Spleen (tissue), 11 donors: Measurements from ENCODE around the gene BOLA1. TPM values are rescaled to one million over a fixed set of nuclear protein-coding genes. Genes with fewer than 3 reads are reported as not detected.

Experiments used
- DNase-seq: peaks from one replicate; pipeline ENCODE4 v3.0.0-alpha.2; 2020
- H3K27ac ChIP-seq, 8 donors: fragments of 200-600 bp; sonication (generic) in 7 of 8; 1 replicate in 4 of 8; 2 replicates in 4 of 8; pipeline versions ENCODE4 v1.5.0 to v1.8.0; 2016 to 2021; ENCODE audit warnings: inconsistent platforms in 4 of 8, mild to moderate bottlenecking in 4 of 8, moderate library complexity in 1 of 8
- H3K27me3 ChIP-seq, 7 donors: fragments of 200-600 bp; sonication (generic) in 6 of 7; replicated peaks in 1 of 7; 1 replicate in 4 of 7; 2 replicates in 3 of 7; pipeline versions ENCODE4 v1.5.0 to v1.8.0; 2016 to 2021; ENCODE audit warnings: inconsistent platforms in 3 of 7, mild to moderate bottlenecking in 1 of 7
- H3K36me3 ChIP-seq, 6 donors: fragments of 200-600 bp; sonication (generic) in 5 of 6; 1 replicate in 4 of 6; 2 replicates in 2 of 6; pipeline versions ENCODE4 v1.5.0 to v1.8.0; 2016 to 2021; ENCODE audit warnings: inconsistent platforms in 2 of 6
- H3K4me1 ChIP-seq, 6 donors: fragments of 200-600 bp; sonication (generic) in 5 of 6; 1 replicate in 3 of 6; 2 replicates in 3 of 6; pipeline versions ENCODE4 v1.5.0 to v1.8.0; 2016 to 2021; ENCODE audit warnings: inconsistent platforms in 3 of 6
- H3K4me3 ChIP-seq, 8 donors: fragments of 200-600 bp; sonication (generic) in 7 of 8; 1 replicate in 4 of 8; 2 replicates in 4 of 8; pipeline versions ENCODE4 v1.5.0 to v1.8.0; 2016 to 2021; ENCODE audit warnings: inconsistent platforms in 4 of 8, mild to moderate bottlenecking in 4 of 8, moderate library complexity in 2 of 8
- H3K9me3 ChIP-seq, 8 donors: fragments of 200-600 bp; sonication (generic) in 7 of 8; 1 replicate in 4 of 8; 2 replicates in 4 of 8; pipeline versions ENCODE4 v1.5.0 to v1.8.0; 2016 to 2021; ENCODE audit warnings: inconsistent platforms in 4 of 8
- POLR2A ChIP-seq, 3 donors: fragments of 450-650 bp; IDR thresholded peaks; one replicate each; pipeline ENCODE4 v1.5.1; 2017; ENCODE audit warnings: antibody characterized with exemption in 3 of 3, mild to moderate bottlenecking in 1 of 3
- POLR2AphosphoS5 ChIP-seq, 3 donors: sonication (generic); formaldehyde crosslinking; IDR thresholded peaks; one replicate each; pipeline ENCODE4 v1.5.1; 2017; ENCODE audit warnings: antibody characterized with exemption in 3 of 3
- WGBS, 5 donors: extraction: QIAGEN DNeasy Blood & Tissue Kit in 3 of 5; methylation state at CpG; one replicate each; pipeline versions ENCODE4 v1.1.5 to v1.1.7; 2013 to 2018; 5-methylcytosine and 5-hydroxymethylcytosine counted together
- intact Hi-C: fragments of 100-400 bp; cut with DNase I; formaldehyde crosslinking; loops from one replicate; pipeline ENCODE4 v1.15.0; 2023; ENCODE audit warnings: low total_unique reads
- polyA plus RNA-seq, 3 donors: library from polyadenylated mRNA; stranded (reverse); fragments of 200-250 nt; gene quantifications; one replicate each; pipeline ENCODE4 v1.2.1, GENCODE V29; 2013
- total RNA-seq, 7 donors: library from RNA; depleted of rRNA in 3 of 7; stranded (reverse); fragments of >200 nt in 3 of 7; fragmentation: NEBNext Ultra II Directional in 4 of 7; extraction: Animal tissue kit (Norgen Biotek cat#: 25700) in 4 of 7; gene quantifications; one replicate each; pipeline versions ENCODE4 v1.1.0 to v1.2.1, GENCODE V29; 2016 to 2021
- TF ChIP-seq, protein P1 (sequence below), 11 experiments: fragments of 200-600 bp in 7 of 11; fragments of 450-650 bp in 4 of 11; sonication (generic) in 4 of 11; IDR thresholded peaks in 8 of 11; conservative IDR thresholded peaks in 3 of 11; 1 replicate in 7 of 11; 2 replicates in 4 of 11; pipeline versions ENCODE4 v1.4.0 to v1.8.0; 2016 to 2021; ENCODE audit warnings: antibody characterized with exemption in 11 of 11, inconsistent platforms in 4 of 11, mild to moderate bottlenecking in 1 of 11
- donor health status: healthy with polysubstance abuse.
- donor health status: DM: no; HTN: no; CAD: no; lungs with moderate emphysema.
- donor health status: DM: no; HTN: no; CAD: no.
- donor health status: Bipolar disorder and iron deficiency.
- donor health status: healthy.
- donor health status: DM: no; HTN: no; CAD: no.
- donor health status: DM: yes; HTN: yes; CAD: no.

Gene BOLA1
- total and polyA plus RNA-seq, 10 donors: 8.3 to 34.6 (median 18.3) TPM

DNA sequence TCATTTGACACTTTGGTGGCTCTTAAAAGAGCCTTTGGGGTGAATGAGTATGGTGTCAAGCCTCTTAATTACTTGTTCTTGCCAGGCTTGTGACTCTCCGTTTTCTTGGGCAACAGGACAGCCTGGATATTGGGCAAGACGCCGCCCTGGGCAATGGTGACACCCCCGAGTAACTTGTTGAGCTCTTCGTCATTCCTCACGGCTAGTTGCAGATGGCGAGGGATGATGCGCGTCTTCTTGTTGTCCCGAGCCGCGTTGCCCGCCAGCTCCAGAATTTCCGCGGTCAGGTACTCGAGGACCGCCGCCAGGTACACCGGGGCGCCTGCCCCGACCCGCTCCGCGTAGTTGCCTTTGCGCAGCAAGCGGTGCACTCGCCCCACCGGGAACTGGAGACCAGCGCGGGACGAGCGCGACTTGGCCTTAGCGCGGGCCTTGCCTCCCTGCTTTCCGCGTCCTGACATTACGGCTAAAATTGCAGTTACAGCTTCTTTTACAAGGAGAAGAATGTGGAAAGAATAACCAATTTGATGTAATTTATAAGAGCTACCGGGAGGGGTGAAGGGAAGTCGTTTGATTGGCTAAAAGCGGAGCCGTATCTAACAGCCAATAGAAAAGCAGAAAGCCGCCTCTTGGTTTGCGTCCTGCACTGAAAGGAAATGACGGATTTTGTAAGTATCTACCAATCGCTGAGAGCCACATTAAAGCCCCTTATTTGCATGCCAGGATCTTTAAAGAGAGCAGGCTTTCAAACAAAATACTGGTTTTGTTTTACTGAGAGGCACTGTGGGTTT is 11.7 kb upstream of the BOLA1 start:
- 0 to 1% (median 0%) methylated on average over 38 to 46 of the region's 46 CpGs for WGBS, 5 donors
- Histone ChIP-seq H3K27me3 (no peaks in the 10 kb centered on the region), H3K4me1 (peaks cover 12 to 35% (median 25%) of the 10 kb centered on the region in 6 donors), H3K4me3 (peak overlapping the region; percentile 23 to 71 (median 44)), H3K9me3 (no peaks in the 10 kb centered on the region), H3K27ac (peak overlapping the region; percentile 98 to 100 (median 100)), H3K36me3 (no peaks in the 10 kb centered on the region)
- intact Hi-C loops: no loop called here
- peak; percentile 96 for DNase-seq
- TF ChIP-seq POLR2A (IDR thresholded peaks at IDR 0.05): peak; percentile 84 to 96 (median 94)
- TF ChIP-seq, protein P1, sequence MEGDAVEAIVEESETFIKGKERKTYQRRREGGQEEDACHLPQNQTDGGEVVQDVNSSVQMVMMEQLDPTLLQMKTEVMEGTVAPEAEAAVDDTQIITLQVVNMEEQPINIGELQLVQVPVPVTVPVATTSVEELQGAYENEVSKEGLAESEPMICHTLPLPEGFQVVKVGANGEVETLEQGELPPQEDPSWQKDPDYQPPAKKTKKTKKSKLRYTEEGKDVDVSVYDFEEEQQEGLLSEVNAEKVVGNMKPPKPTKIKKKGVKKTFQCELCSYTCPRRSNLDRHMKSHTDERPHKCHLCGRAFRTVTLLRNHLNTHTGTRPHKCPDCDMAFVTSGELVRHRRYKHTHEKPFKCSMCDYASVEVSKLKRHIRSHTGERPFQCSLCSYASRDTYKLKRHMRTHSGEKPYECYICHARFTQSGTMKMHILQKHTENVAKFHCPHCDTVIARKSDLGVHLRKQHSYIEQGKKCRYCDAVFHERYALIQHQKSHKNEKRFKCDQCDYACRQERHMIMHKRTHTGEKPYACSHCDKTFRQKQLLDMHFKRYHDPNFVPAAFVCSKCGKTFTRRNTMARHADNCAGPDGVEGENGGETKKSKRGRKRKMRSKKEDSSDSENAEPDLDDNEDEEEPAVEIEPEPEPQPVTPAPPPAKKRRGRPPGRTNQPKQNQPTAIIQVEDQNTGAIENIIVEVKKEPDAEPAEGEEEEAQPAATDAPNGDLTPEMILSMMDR (IDR thresholded peaks at IDR 0.05 in 8 of 11, conservative IDR thresholded peaks at IDR 0.05 in 3 of 11): peak in 2 of 11 experiments; percentile 24 to 29
- peak; percentile 100 for TF ChIP-seq POLR2AphosphoS5 (IDR thresholded peaks at IDR 0.05)

DNA sequence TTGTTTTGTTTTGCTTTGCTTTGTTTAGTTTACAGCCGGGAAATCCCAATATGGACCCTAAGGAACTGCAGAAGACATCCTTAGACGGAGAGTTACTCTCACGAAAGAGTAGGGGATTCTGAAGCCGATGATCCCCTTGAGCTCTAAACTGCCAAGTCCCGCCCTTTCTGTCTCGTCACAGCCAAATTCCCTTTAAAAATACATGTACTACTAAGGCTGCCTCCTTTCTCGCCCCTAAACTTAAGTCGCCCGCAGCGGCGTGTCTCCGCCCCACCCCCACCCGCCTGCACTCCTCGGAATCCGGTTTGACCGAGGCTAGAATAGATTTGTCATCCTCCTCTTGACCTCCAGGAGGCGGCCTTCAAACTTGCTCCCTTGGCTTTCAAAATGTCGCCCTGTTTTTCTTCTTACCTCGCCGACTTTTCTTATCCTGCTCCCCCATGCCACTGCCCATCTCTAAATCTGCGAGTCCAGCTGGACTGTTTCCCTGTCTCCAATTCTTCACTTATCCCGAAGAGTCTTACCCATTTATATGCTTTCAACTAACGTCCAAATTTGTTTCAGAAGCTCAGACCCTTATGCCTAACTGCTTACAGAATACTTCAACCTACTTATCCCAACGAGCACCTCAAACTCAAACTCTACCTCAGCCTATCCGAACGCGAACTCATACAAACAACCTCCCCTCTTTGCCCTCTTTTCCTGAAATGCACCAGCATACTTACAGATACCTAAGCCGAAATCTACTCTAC is 10.9 kb upstream of the BOLA1 start:
- WGBS, 5 donors: 3 to 6% (median 5%) methylated on average over 28 of the region's 28 CpGs
- peak in 2 of 3 donors; percentile 65 to 82 for TF ChIP-seq POLR2A (IDR thresholded peaks at IDR 0.05)
- TF ChIP-seq, protein P1 (IDR thresholded peaks at IDR 0.05 in 8 of 11, conservative IDR thresholded peaks at IDR 0.05 in 3 of 11): peak in 10 of 11 experiments; percentile 26 to 70 (median 54)
- TF ChIP-seq POLR2AphosphoS5 (IDR thresholded peaks at IDR 0.05): peak in 1 of 3 donors; percentile 48
- Histone ChIP-seq H3K4me3 (peak overlapping the region; percentile 22 to 71 (median 44)), H3K36me3 (no peaks in the 10 kb centered on the region), H3K4me1 (peaks cover 12 to 30% (median 25%) of the 10 kb centered on the region in 6 donors), H3K27ac (peak overlapping the region; percentile 98 to 100 (median 100)), H3K27me3 (no peaks in the 10 kb centered on the region), H3K9me3 (no peaks in the 10 kb centered on the region)
- DNase-seq: peak; percentile 93
- intact Hi-C loops: no loop called here

DNA sequence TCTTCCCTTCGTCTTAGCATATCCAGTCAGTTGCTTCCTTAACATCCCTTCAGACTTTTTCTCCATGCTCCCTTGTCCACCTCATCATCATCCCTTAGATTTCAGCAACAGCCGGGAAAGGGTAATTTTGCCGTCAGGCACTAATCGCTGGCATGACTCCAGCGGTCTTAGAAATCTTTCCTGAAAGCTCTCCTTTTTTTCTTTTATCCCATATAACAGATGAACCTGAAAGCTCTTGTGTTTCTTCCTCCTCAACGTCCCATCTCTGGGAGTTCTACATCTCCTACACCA is 10.4 kb upstream of the BOLA1 start:
- 34 to 46% (median 38%) methylated on average over 6 of the region's 6 CpGs for WGBS, 5 donors
- Histone ChIP-seq H3K4me3 (peak overlapping the region in 6 of 8 donors; percentile 23 to 71 (median 52)), H3K27me3 (no peaks in the 10 kb centered on the region), H3K36me3 (no peaks in the 10 kb centered on the region), H3K27ac (peak overlapping the region; percentile 98 to 100 (median 100)), H3K9me3 (no peaks in the 10 kb centered on the region), H3K4me1 (peaks cover 9 to 27% (median 20%) of the 10 kb centered on the region in 6 donors)
- intact Hi-C loops: no loop called here
- DNase-seq: peak; percentile 50
- TF ChIP-seq POLR2A (IDR thresholded peaks at IDR 0.05) (no peak), POLR2AphosphoS5 (IDR thresholded peaks at IDR 0.05) (peak in 1 of 3 donors; percentile 1)
- TF ChIP-seq, protein P1 (IDR thresholded peaks at IDR 0.05 in 8 of 11, conservative IDR thresholded peaks at IDR 0.05 in 3 of 11): no peak

- no peak overlapping the region for H3K4me3 ChIP-seq
- intact Hi-C loops: no loop called here
- 86 to 100% (median 92%) methylated on average over 4 of the region's 4 CpGs for WGBS, 5 donors
- no peak for TF ChIP-seq POLR2AphosphoS5 (IDR thresholded peaks at IDR 0.05)
- TF ChIP-seq, protein P1 (IDR thresholded peaks at IDR 0.05 in 8 of 11, conservative IDR thresholded peaks at IDR 0.05 in 3 of 11): no peak
- no peak for TF ChIP-seq POLR2A (IDR thresholded peaks at IDR 0.05)
- H3K27ac ChIP-seq: no peak overlapping the region
- no peaks in the 10 kb centered on the region for H3K36me3 ChIP-seq
- H3K27me3 ChIP-seq: no peaks in the 10 kb centered on the region
- H3K9me3 ChIP-seq: no peaks in the 10 kb centered on the region
- H3K4me1 ChIP-seq: peaks cover 5 to 20% (median 10%) of the 10 kb centered on the region in 6 donors
- no peak for DNase-seq
Observed at GRCh38 chr1:149896575-149896974, 2.8 kb upstream of the BOLA1 start.
